Measurements from ENCODE around the gene FAM174B.

DNA sequence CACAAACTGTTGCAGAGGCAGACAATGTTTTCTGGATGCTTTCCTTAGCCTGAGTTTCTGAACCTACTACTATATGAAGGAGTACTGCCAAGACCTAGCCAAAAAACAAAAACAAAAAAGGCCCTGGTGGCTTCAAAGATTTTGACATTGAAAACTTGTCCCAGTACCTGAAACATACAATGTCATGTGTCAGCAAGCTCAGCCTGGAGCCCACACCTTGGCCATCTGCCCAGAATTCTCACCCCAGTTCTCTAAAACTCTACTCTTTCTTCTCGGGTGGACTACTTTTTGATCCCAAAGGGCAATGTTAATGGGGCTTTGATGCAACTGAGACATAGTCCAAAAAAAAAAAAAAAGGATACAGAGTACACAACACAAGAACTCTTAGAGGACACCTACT is 81.4 kb downstream of the FAM174B start:
- TF ChIP-seq, protein P1, sequence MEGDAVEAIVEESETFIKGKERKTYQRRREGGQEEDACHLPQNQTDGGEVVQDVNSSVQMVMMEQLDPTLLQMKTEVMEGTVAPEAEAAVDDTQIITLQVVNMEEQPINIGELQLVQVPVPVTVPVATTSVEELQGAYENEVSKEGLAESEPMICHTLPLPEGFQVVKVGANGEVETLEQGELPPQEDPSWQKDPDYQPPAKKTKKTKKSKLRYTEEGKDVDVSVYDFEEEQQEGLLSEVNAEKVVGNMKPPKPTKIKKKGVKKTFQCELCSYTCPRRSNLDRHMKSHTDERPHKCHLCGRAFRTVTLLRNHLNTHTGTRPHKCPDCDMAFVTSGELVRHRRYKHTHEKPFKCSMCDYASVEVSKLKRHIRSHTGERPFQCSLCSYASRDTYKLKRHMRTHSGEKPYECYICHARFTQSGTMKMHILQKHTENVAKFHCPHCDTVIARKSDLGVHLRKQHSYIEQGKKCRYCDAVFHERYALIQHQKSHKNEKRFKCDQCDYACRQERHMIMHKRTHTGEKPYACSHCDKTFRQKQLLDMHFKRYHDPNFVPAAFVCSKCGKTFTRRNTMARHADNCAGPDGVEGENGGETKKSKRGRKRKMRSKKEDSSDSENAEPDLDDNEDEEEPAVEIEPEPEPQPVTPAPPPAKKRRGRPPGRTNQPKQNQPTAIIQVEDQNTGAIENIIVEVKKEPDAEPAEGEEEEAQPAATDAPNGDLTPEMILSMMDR (IDR thresholded peaks at IDR 0.05): no peak
- no peak for TF ChIP-seq POLR2A (IDR thresholded peaks at IDR 0.05)

Data from adrenal gland (tissue), 5 donors.